Activated T-cell treated with anti-CD3 and anti-CD28 coated beads for 48 hours (primary cell): ENCODE results near the gene NT5DC3.

Source experiments
- DNase-seq: peaks from one replicate; pipeline ENCODE4 v3.0.0-alpha.2; 2020; ENCODE audit warnings: low read depth

Gene NT5DC3

DNA sequence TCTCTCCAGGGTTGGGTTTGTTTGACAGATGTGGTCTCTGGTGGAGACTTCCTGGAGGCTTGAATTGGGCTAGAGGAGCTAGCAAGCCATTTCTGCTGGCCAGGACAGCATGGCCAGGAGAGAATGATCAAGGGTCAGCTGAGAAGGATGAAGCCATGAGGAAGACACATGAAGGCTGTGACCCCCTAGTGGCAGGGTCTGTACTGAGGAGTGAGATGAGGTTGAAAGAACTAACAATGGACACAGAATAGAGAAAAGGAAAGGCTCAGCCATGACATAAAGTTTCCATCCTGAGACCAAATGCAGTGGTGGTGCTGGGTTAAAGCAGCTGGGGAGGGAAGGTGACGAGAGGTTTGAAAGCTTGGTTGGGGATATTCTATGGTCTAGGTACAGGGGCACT lies 89.9 kb downstream of the NT5DC3 start:
- no peak for DNase-seq

- DNase-seq, result no peak
Observed at GRCh38 chr12:103748875-103749274, 92.2 kb downstream of the NT5DC3 start.

DNA sequence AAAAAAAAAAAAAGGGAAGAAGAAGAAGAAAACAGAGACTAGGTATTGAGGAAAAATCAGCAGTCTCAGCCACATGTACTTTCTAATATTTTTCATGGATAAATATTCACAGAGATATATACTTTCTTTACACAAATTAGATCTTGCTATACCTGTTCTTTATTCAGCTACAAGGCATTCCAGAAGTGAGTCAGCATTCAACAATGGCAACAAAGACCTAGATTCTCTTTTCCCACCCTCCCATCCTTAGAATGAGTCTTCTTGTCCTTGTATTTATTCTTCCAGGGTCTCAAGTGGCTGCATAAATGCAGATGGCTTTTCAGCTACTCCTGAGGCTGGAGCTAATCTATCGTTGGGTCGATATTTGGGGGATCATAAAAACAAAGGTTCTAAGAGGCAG lies 93.0 kb downstream of the NT5DC3 start:
- DNase-seq, result no peak

- DNase-seq, result no peak
Observed at GRCh38 chr12:103745962-103746361, 95.1 kb downstream of the NT5DC3 start.

- DNase-seq, result no peak
Observed at GRCh38 chr12:103743788-103744187, 97.2 kb downstream of the NT5DC3 start.

DNA sequence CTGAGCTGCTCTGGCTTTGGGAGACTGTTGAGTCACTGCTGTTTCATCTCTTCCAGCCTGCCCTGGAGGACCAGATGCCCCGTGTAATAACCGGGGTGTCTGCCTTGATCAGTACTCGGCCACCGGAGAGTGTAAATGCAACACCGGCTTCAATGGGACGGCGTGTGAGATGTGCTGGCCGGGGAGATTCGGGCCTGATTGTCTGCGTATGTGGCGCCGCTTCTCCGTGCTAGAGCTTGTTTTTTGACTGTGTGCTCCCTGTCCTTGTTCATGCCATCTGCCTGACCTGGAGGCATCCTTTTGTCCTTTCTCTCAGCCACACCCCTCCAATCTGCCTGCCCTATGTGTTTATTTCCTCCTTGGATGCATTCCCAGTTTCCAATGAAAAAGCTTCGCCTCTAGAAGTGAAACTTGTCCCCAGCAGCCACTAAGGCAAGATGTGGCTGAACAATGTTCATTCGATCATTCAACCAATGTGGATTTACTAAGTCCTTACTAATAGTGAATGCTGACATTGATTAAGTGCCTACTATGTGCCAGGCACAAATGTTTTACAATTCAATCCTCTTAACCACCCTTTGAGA lies 98.6 kb downstream of the NT5DC3 start:
- DNase-seq, result no peak

DNA sequence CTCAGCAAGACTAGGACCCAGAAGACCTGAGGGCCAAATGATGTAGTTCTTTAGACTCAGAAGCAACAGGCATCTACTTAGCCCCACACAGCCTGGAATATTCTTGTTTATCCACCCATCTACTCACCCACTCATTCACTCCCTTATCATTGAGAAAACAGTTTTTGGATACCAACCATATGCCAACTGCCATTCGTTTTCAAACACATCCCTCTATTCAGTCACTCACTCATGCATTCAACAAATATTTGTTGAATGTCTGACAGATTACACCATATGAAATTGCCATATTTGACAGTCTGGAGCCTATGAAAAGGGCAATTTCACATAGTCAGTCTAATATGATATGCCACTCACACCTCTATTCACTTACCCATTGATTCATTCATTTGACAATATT lies 103.2 kb downstream of the NT5DC3 start:
- DNase-seq, result no peak

DNA sequence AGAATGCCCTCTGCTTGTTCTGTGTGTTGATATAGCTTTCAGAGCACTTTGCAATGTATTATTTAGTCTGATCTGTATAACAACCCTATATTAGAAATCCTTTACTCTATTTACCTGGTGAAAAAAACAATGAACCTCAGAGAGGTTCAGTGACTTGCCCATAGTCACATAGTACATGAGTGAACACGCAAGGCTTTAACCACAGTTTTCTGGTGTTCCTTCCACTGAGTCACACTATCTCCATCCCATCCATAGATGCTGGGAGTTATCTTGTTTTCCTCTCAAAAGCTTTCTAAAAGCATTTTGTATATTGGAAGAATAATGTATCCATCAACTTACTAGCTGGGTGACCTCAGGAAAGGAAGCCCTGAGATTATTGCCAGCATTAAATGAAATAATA lies 104.5 kb downstream of the NT5DC3 start:
- no peak for DNase-seq

GRCh38 chr12:103735291-103735690 lies 105.7 kb downstream of the NT5DC3 start:
- DNase-seq, result no peak

DNA sequence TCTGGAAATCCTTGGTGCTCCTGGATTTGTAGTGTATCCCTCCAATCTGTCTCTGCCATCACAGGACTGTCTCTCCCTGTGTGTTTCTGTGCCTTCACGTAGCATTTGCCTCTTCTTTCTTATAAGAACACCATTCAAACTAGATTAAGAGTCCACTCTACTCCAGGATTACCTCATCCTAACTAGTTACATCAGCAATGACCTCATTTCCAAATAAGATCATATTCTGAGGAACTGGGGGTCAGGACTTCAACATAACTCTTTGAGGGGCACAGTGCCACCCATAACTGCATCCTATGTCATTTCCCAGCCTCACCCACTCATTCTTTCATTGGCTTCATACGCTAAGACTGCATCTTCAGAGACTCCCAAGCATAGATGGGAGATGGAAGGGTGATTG lies 106.2 kb downstream of the NT5DC3 start:
- no peak for DNase-seq

- DNase-seq, result no peak
Observed at GRCh38 chr12:103731539-103731938, 109.5 kb downstream of the NT5DC3 start.

DNA sequence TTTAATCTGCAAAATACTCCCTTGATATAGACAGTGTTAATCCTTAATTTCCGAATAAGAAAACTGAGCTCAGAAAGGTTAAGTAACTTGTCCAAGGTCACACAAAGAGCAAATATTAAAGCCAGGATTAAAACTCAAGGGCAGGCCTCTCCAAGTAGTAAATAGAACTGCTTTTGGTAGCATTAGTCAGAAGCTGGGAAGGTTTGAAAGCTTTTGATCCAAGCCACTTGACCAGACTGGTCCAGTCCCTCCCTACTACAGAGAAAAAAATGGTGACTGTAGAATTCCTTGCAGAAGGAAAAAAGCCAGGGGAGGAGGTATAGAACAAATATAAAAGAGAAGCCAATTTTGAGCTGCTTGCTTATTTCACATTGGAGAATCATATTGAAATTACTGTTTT lies 111.5 kb downstream of the NT5DC3 start:
- DNase-seq, result no peak

- no peak for DNase-seq
Observed at GRCh38 chr12:103728323-103728722, 112.7 kb downstream of the NT5DC3 start.

- no peak for DNase-seq
Observed at GRCh38 chr12:103727638-103728037, 113.4 kb downstream of the NT5DC3 start.

GRCh38 chr12:103725398-103725797 lies 115.6 kb downstream of the NT5DC3 start:
- DNase-seq, result no peak
